Measurements from ENCODE around the gene SPG7.

DNA sequence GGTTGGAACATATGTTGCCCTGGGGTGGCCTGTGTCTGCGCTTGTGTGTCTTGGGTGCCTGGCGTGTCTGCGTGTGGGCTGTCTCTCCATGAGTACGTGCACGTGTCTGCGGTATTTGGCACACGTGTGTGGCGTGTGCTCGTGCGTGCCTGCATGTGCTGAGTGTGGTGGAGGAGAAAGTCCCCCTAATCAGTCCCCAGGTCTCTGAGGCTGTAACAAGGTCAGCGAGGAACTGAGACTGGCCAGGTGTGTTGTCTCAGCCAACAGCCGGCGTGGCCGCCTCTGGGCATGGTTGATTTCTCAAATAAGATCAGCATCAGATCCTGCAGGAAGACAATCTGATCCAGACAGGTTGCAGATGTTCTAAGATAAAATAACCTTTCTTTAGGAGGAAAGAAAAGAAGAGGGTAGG, 63.9 kb downstream of the SPG7 start:
- TF ChIP-seq, protein P1, sequence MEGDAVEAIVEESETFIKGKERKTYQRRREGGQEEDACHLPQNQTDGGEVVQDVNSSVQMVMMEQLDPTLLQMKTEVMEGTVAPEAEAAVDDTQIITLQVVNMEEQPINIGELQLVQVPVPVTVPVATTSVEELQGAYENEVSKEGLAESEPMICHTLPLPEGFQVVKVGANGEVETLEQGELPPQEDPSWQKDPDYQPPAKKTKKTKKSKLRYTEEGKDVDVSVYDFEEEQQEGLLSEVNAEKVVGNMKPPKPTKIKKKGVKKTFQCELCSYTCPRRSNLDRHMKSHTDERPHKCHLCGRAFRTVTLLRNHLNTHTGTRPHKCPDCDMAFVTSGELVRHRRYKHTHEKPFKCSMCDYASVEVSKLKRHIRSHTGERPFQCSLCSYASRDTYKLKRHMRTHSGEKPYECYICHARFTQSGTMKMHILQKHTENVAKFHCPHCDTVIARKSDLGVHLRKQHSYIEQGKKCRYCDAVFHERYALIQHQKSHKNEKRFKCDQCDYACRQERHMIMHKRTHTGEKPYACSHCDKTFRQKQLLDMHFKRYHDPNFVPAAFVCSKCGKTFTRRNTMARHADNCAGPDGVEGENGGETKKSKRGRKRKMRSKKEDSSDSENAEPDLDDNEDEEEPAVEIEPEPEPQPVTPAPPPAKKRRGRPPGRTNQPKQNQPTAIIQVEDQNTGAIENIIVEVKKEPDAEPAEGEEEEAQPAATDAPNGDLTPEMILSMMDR (IDR thresholded peaks at IDR 0.05) = no peak
- no peak for TF ChIP-seq POLR2A (IDR thresholded peaks at IDR 0.05)
